ENCODE measurements around the gene NHLRC2. TPM values are rescaled to one million over a fixed set of nuclear protein-coding genes. Genes with fewer than 3 reads are reported as not detected.

NHLRC2 gene
- polyA plus RNA-seq, 10 donors: 9.3 to 18.7 (median 13.6) TPM

Other genes starting within 250 kb of the NHLRC2 start
- gene NRAP, start 190.6 kb upstream of the NHLRC2 start, polyA plus RNA-seq (ENCODE audit: insufficient read length in 10 of 10): 10 to 100 TPM in 7 of 10 donors, 1 to 10 TPM in 3; 8.8 to 45.2 (median 15.9) TPM
- gene CASP7, start 174.7 kb upstream of the NHLRC2 start, polyA plus RNA-seq (ENCODE audit: insufficient read length in 10 of 10): 10 to 100 TPM; 12.5 to 23.2 (median 15.9) TPM
- gene PLEKHS1, start 103.0 kb upstream of the NHLRC2 start, polyA plus RNA-seq (ENCODE audit: insufficient read length in 10 of 10): under 1 TPM in 5 of 10 donors, not detected in 5; 0.07 to 0.18 (median 0.12) TPM
- gene DCLRE1A, start 579 bp upstream of the NHLRC2 start, polyA plus RNA-seq (ENCODE audit: insufficient read length in 10 of 10): 1 to 10 TPM; 4.8 to 6.5 (median 5.8) TPM
- gene ADRB1, start 189.2 kb downstream of the NHLRC2 start, polyA plus RNA-seq (ENCODE audit: insufficient read length in 10 of 10): under 1 TPM in 8 of 10 donors, not detected in 2; 0.07 to 0.48 (median 0.22) TPM